Gastroesophageal sphincter (tissue), 3 donors: ENCODE results near the gene KIAA0040.

Source experiments
- CTCF ChIP-seq, 4 experiments: fragments of 200-600 bp in 2 of 4; fragments of 450-650 bp in 2 of 4; sonication (generic) in 1 of 4; IDR thresholded peaks; one replicate each; pipeline ENCODE4 v1.5.1; 2017 to 2019; ENCODE audit warnings: antibody characterized with exemption in 4 of 4, mild to moderate bottlenecking in 2 of 4, moderate library complexity in 2 of 4
- EP300 ChIP-seq: sonication (generic); formaldehyde crosslinking; IDR thresholded peaks from one replicate; pipeline ENCODE4 v1.6.1; 2017; ENCODE audit warnings: antibody characterized with exemption, mild to moderate bottlenecking
- POLR2A ChIP-seq, 2 donors: fragments of 450-650 bp; IDR thresholded peaks; one replicate each; pipeline ENCODE4 v1.6.1; 2017; ENCODE audit warnings: antibody characterized with exemption in 2 of 2, mild to moderate bottlenecking in 2 of 2, moderate library complexity in 1 of 2
- POLR2AphosphoS5 ChIP-seq: sonication (generic); formaldehyde crosslinking; IDR thresholded peaks from one replicate; pipeline ENCODE4 v1.6.1; 2017; ENCODE audit warnings: antibody characterized with exemption

- TF ChIP-seq CTCF (IDR thresholded peaks at IDR 0.05) (no peak), POLR2A (IDR thresholded peaks at IDR 0.05) (no peak), POLR2AphosphoS5 (no peak), EP300 (no peak)
Observed at GRCh38 chr1:175118375-175119367, 73.9 kb downstream of the KIAA0040 start.
